Neural cell (in vitro differentiated cells): ENCODE results near the gene PRM2. TPM values are rescaled to one million over a fixed set of nuclear protein-coding genes. Genes with fewer than 3 reads are reported as not detected.

ENCODE experiments used
- H2AFZ ChIP-seq: fragments of 200-600, 300-800 bp; sonication (generic), shearing (Covaris generic); 2 replicates; pipeline ENCODE4 v1.6.0; 2014; ENCODE audit warnings: low read depth, mild to moderate bottlenecking, antibody characterized with exemption, low read length, moderate library complexity
- H3F3A ChIP-seq: fragments of 200-600 bp; shearing (Covaris generic); 2 replicates; pipeline ENCODE4 v1.6.1; 2016; ENCODE audit warnings: mild to moderate bottlenecking, moderate library complexity, mixed read lengths, antibody characterized with exemption, low read length; ENCODE audit not compliant: insufficient read depth, poor library complexity, severe bottlenecking
- H3K27ac ChIP-seq: fragments of 200-600, 300-800 bp; sonication (generic), shearing (Covaris generic); 2 replicates; pipeline ENCODE4 v1.5.1; 2014; ENCODE audit warnings: mild to moderate bottlenecking, low read length, moderate library complexity
- H3K27me3 ChIP-seq: fragments of 300-800, 200-600 bp; sonication (generic), shearing (Covaris generic); 2 replicates; pipeline ENCODE4 v1.6.0; 2014; ENCODE audit warnings: mild to moderate bottlenecking, low read depth, low read length, moderate library complexity; ENCODE audit not compliant: insufficient read depth
- H3K36me3 ChIP-seq: fragments of 300-800, 200-600 bp; sonication (generic), shearing (Covaris generic); 2 replicates; pipeline ENCODE4 v1.5.1; 2014; ENCODE audit warnings: mild to moderate bottlenecking, antibody characterized with exemption, low read length, moderate library complexity; ENCODE audit not compliant: insufficient read depth
- H3K4me2 ChIP-seq: fragments of 300-800, 200-600 bp; sonication (generic), shearing (Covaris generic); 2 replicates; pipeline ENCODE4 v1.6.0; 2014; ENCODE audit warnings: mild to moderate bottlenecking, low read length
- H3K4me3 ChIP-seq: fragments of 300-800, 200-600 bp; sonication (generic), shearing (Covaris generic); 2 replicates; pipeline ENCODE4 v1.5.1; 2014; ENCODE audit warnings: mild to moderate bottlenecking, low read length, moderate library complexity
- H3K79me2 ChIP-seq: fragments of 200-600 bp; shearing (Covaris generic); replicated peaks from 2 replicates; pipeline ENCODE4 v1.6.0; 2014; ENCODE audit warnings: mild to moderate bottlenecking, low read length, moderate library complexity; ENCODE audit not compliant: insufficient read depth
- H3K9ac ChIP-seq: fragments of 300-800, 200-600 bp; sonication (generic), shearing (Covaris generic); 2 replicates; pipeline ENCODE4 v1.6.1; 2016; ENCODE audit warnings: mild to moderate bottlenecking, low read length, mixed read lengths
- H3K9me2 ChIP-seq: fragments of 200-600 bp; shearing (Covaris generic); 2 replicates; pipeline ENCODE4 v1.6.1; 2016; ENCODE audit warnings: mild to moderate bottlenecking, low read length, mixed read lengths; ENCODE audit not compliant: insufficient read depth
- H3K9me3 ChIP-seq: fragments of 200-600, 300-800 bp; sonication (generic), shearing (Covaris generic); 2 replicates; pipeline ENCODE4 v1.6.1; 2016; ENCODE audit warnings: mild to moderate bottlenecking, mixed run types, low read length, moderate library complexity, mixed read lengths
- H4K20me1 ChIP-seq: fragments of 200-600 bp; shearing (Covaris generic); 2 replicates; pipeline ENCODE4 v1.6.1; 2016; ENCODE audit warnings: mild to moderate bottlenecking, mixed run types; ENCODE audit not compliant: insufficient read depth
- EP300 ChIP-seq: fragments of 450-650 bp; conservative IDR thresholded peaks from 2 replicates; pipeline ENCODE4 v1.6.1; 2014; ENCODE audit warnings: antibody characterized with exemption, mild to moderate bottlenecking, moderate library complexity; ENCODE audit not compliant: poor library complexity, severe bottlenecking
- EZH2 ChIP-seq: fragments of 200-600, 300-800 bp; shearing (Covaris generic), sonication (generic); IDR thresholded peaks from 2 replicates; pipeline ENCODE4 v1.6.1; 2014; ENCODE audit warnings: antibody characterized with exemption, low read length, borderline replicate concordance, mild to moderate bottlenecking; ENCODE audit not compliant: insufficient read depth, poor library complexity, severe bottlenecking
- MXI1 ChIP-seq: fragments of 450-650 bp; conservative IDR thresholded peaks from 2 replicates; pipeline ENCODE4 v1.6.1; 2014; ENCODE audit warnings: antibody characterized with exemption, mild to moderate bottlenecking; ENCODE audit not compliant: poor library complexity, severe bottlenecking
- POLR2AphosphoS5 ChIP-seq: IDR thresholded peaks from 2 replicates; pipeline ENCODE4 v1.6.1; 2012
- RAD21 ChIP-seq: fragments of 450-650 bp; conservative IDR thresholded peaks from 2 replicates; pipeline ENCODE4 v1.6.1; 2014; ENCODE audit warnings: antibody characterized with exemption, mild to moderate bottlenecking, moderate library complexity
- SMC3 ChIP-seq: fragments of 450-650 bp; conservative IDR thresholded peaks from 2 replicates; pipeline ENCODE4 v1.6.1; 2014; ENCODE audit warnings: antibody characterized with exemption, mild to moderate bottlenecking, moderate library complexity; ENCODE audit not compliant: poor library complexity
- TAF1 ChIP-seq: IDR thresholded peaks from 2 replicates; pipeline ENCODE4 v1.6.1; 2012; ENCODE audit warnings: low read depth
- polyA plus RNA-seq: library from polyadenylated mRNA; depleted of rRNA; stranded (reverse); fragments of >200 nt; gene quantifications from 2 replicates; pipeline ENCODE4 v1.2.3, GENCODE V29; 2014
- TF ChIP-seq, protein P1 (sequence below): IDR thresholded peaks from 2 replicates; pipeline ENCODE4 v1.6.1; 2012; ENCODE audit warnings: borderline replicate concordance
- TF ChIP-seq, protein P2 (sequence below): fragments of 450-650 bp; IDR thresholded peaks from 2 replicates; pipeline ENCODE4 v1.5.1; 2014; ENCODE audit warnings: antibody characterized with exemption, mild to moderate bottlenecking, moderate library complexity; ENCODE audit not compliant: poor library complexity, severe bottlenecking

The PRM2 gene
- polyA plus RNA-seq, 1 donor from 2014 or later = not detected

- Histone ChIP-seq H3K79me2 (no peaks in the 10 kb centered on the region), H3K36me3 (no peaks in the 10 kb centered on the region), H3K9me2 (no peaks in the 10 kb centered on the region), H4K20me1 (no peaks in the 10 kb centered on the region), H3F3A (no peaks in the 10 kb centered on the region), H3K9ac (no peak overlapping the region), H3K9me3 (no peaks in the 10 kb centered on the region), H3K4me3 (no peak overlapping the region), H3K27me3 (no peaks in the 10 kb centered on the region), H3K4me2 (no peak overlapping the region), H3K27ac (no peak overlapping the region), H2AFZ (no peak overlapping the region)
- TF ChIP-seq EZH2 (no peak), TAF1 (no peak), RAD21 (no peak), EP300 (no peak), POLR2AphosphoS5 (no peak), SMC3 (no peak)
- TF ChIP-seq, protein P1, sequence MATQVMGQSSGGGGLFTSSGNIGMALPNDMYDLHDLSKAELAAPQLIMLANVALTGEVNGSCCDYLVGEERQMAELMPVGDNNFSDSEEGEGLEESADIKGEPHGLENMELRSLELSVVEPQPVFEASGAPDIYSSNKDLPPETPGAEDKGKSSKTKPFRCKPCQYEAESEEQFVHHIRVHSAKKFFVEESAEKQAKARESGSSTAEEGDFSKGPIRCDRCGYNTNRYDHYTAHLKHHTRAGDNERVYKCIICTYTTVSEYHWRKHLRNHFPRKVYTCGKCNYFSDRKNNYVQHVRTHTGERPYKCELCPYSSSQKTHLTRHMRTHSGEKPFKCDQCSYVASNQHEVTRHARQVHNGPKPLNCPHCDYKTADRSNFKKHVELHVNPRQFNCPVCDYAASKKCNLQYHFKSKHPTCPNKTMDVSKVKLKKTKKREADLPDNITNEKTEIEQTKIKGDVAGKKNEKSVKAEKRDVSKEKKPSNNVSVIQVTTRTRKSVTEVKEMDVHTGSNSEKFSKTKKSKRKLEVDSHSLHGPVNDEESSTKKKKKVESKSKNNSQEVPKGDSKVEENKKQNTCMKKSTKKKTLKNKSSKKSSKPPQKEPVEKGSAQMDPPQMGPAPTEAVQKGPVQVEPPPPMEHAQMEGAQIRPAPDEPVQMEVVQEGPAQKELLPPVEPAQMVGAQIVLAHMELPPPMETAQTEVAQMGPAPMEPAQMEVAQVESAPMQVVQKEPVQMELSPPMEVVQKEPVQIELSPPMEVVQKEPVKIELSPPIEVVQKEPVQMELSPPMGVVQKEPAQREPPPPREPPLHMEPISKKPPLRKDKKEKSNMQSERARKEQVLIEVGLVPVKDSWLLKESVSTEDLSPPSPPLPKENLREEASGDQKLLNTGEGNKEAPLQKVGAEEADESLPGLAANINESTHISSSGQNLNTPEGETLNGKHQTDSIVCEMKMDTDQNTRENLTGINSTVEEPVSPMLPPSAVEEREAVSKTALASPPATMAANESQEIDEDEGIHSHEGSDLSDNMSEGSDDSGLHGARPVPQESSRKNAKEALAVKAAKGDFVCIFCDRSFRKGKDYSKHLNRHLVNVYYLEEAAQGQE = no peak
- TF ChIP-seq, protein P2, sequence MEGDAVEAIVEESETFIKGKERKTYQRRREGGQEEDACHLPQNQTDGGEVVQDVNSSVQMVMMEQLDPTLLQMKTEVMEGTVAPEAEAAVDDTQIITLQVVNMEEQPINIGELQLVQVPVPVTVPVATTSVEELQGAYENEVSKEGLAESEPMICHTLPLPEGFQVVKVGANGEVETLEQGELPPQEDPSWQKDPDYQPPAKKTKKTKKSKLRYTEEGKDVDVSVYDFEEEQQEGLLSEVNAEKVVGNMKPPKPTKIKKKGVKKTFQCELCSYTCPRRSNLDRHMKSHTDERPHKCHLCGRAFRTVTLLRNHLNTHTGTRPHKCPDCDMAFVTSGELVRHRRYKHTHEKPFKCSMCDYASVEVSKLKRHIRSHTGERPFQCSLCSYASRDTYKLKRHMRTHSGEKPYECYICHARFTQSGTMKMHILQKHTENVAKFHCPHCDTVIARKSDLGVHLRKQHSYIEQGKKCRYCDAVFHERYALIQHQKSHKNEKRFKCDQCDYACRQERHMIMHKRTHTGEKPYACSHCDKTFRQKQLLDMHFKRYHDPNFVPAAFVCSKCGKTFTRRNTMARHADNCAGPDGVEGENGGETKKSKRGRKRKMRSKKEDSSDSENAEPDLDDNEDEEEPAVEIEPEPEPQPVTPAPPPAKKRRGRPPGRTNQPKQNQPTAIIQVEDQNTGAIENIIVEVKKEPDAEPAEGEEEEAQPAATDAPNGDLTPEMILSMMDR = no peak
Measured at GRCh38 chr16:11298143-11298900, 22.0 kb upstream of the PRM2 start.

DNA sequence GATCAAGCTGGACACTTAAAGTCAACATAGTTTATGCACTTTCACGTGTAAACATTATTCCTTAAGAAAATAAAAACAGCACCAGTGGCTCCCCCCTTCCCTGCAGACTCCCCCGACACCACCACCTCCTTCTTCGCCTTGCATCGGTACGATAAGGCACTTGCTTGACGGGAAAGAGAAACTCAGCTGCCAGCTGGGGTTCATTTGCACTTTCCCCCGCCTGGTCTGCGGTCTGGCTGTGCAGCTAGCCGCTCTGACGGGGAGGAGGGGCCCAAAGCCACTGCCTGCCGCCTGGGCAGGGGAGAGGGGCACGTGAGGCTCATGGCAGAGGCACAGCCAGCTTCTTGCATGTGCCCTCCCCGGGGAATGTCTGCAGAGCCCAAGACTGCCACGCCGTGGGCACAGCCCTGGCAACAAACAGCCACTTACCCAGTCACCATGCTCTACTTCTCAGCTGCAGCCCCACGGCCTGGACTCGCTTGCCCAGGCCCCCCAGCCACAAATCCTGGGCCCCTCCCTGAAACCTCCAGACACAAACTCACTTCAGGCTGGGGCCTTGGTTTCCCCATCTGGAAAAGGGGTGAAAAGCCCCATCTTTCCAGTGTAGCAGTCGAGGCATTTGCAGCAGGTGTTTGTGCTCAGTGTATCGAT, 21.3 kb upstream of the PRM2 start:
- no peak overlapping the region for H2AFZ ChIP-seq

More for the DNA sequence above, 21.3 kb upstream of the PRM2 start:
- Histone ChIP-seq H3F3A (no peaks in the 10 kb centered on the region), H3K79me2 (no peaks in the 10 kb centered on the region), H4K20me1 (no peaks in the 10 kb centered on the region), H3K4me2 (no peak overlapping the region), H3K9me3 (no peaks in the 10 kb centered on the region), H3K27ac (no peak overlapping the region), H3K36me3 (no peaks in the 10 kb centered on the region), H3K9ac (no peak overlapping the region), H3K4me3 (no peak overlapping the region), H3K9me2 (no peaks in the 10 kb centered on the region), H3K27me3 (no peaks in the 10 kb centered on the region)
- TF ChIP-seq RAD21 (no peak), TAF1 (no peak), EZH2 (no peak), POLR2AphosphoS5 (no peak), SMC3 (no peak), EP300 (no peak), MXI1 (no peak)
- TF ChIP-seq, protein P2 = no peak
- TF ChIP-seq, protein P1 = no peak
